HL-60/S4 (cell line): ENCODE measurements around the gene LIMCH1.
"Not testable (repeated sequence)": the region's sequence is repeated elsewhere in the genome, so short reads cannot be mapped to it uniquely, and the experiment has no call there.

Experiments
- in situ Hi-C: fragments of 300-500 bp; cut with MboI; formaldehyde crosslinking; loops from 2 replicates; pipeline ENCODE4 v1.14.3; 2022; ENCODE audit warnings: low sequenced_read_pairs

LIMCH1 gene

DNA sequence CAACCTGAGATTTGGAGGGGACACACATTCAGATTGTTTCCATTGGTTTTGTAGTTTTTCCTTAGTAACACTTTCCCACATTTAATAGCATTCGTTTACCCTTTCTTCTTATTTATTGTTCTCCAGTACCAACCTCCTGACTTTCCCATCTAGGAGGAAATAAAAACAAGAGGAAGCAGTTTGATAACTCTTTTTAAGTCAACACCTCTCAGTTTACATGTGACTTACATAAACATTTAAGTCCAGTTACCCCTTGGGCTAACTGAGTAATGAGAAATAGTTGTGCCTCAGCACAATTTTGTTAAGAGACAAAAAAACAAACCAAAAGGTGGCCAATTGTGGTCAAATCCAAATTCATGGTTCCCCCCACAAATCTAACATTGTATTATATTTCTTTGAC lies 175.8 kb downstream of the LIMCH1 start:
- in situ Hi-C loops = no loop called here

DNA sequence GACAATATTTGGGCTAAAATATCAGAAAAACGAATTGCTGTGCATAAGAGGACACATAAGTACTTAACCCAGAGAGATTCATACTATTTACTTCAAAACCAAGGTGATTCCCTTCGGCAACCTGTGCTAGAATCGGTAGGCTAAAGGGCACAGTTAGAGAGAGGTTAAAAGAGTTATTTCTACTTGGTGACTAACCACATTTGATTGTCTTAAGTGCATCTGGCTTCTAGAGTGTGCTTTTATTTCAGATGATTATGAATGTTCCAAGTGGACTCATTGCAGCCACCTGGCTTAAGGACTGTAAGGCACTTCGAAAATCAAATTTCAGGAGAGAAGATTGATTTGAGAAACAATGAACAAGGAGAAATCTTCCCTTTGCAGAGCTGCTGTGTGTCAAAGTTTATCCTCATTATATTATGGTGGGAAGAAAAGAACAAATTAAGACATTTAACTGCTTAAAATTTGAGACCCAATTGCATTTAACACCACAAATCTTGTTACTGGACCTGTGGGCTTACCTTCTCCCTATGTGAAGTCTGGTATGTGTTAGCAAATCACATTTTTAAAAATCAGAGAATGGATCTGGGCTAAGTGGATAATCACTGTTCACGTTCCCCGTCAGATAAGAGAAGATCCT lies 176.5 kb downstream of the LIMCH1 start:
- in situ Hi-C loops = no loop called here

GRCh38 chr4:41715155-41715554 lies 177.2 kb downstream of the LIMCH1 start:
- in situ Hi-C loops = no loop called here

- in situ Hi-C loops = no loop called here
These were observed 180.9 kb downstream of the LIMCH1 start for GRCh38 chr4:41718907-41719306.

- in situ Hi-C loops = no loop called here
These were observed 181.5 kb downstream of the LIMCH1 start for GRCh38 chr4:41719417-41719816.

- in situ Hi-C loops = no loop called here
These were observed 184.2 kb downstream of the LIMCH1 start for GRCh38 chr4:41722181-41722580.

- in situ Hi-C loops = no loop called here
These were observed 185.3 kb downstream of the LIMCH1 start for GRCh38 chr4:41723286-41723685.

GRCh38 chr4:41725254-41725653 lies 187.3 kb downstream of the LIMCH1 start:
- in situ Hi-C loops = no loop called here

DNA sequence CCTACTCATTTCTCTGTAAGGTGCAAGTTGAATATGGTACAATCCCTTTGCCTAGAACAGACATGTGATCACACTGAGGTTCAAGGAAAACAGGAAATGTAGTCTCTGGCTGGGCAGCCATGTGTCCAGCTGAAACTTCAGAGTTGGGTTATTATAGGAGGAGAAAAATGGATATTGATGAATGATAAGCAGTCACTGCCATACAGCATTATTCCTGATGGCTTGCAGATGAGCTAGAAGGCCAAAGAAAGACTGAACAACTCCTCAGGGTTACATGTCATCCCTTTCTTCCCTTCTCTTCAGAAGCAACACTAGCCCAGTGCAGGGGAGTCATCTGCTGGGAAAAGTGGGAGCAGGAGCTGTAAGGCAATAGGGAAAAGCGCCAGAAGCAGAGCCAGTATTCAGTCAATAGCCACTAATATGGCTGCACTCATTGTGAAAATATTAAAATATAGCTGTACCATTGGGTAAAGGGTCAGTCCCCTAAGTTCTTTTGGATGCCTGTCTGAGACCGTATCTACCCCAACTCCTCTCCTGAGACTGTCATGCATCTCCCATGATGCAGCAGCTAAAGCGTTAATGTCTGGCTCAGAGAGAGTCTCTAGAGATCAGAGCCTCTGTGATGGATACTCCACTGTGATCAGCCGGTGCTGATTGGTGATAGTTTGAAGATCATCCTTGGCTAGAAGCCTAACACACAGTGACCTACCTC lies 190.1 kb downstream of the LIMCH1 start:
- in situ Hi-C loops = no loop called here

DNA sequence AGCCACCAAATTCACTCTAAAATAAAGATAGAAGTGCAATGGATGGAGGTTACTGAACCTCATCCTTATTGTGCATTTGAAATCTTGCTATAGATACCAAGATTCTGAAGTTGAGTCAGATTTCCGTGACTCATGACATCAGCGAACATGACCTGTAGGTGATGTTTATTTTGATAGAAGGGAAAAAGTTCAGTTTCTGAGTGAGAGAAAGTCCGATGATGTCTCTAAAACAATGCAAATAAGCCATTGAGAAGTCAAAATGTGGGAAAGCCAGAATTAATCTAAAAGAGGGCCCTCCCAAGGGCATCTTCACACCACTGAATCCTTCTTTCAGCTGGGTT lies 190.6 kb downstream of the LIMCH1 start:
- in situ Hi-C loops = no loop called here

DNA sequence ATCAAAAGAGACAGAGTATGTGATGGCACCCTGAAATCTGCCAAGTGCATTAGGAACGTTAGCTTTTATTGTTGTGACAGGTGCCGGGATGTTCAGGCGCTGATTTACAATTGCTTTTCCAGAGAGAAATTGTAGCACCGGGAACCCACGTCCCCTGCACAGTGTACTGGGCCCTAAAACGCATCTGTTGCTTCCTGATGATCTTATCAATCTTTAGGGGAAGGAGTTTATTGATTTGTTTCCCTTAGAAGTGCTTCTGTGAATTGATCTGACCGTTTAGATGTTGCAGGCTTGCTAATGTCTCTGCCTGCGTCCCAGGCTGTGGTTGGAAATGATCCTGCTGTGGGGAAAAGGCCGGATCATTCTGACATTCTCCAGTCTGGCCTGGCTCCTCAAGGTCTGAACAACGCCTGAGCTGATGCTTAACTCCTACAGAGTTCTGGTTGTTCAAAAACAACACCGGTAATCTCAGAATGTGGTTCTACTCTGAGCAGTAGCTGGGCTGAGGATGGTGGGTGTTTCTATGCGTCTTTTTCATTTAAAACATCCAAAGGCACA lies 193.7 kb downstream of the LIMCH1 start:
- in situ Hi-C loops = no loop called here

GRCh38 chr4:41734371-41734770 lies 196.4 kb downstream of the LIMCH1 start:
- in situ Hi-C loops = no loop called here

GRCh38 chr4:41737491-41737890 lies 199.5 kb downstream of the LIMCH1 start:
- in situ Hi-C loops = not testable (repeated sequence)

DNA sequence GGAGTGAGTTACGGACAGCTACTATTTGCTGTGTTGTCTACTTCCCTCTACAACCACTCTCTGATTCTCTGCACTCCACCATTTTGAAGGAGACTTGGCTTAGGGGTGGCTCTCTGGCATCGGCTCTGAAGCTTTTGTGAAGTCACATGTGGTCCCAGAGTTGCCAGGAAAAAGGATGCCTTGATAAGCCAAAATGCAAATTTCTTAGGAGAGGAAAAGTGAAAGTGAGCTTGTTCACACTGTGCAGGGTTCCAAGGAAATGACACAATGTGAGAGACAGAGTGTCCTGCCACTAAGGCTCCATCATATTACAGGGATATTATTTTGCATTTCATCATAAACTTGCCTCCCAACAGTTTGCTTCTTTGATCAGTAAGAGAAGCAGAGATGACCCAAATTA lies 203.4 kb downstream of the LIMCH1 start:
- in situ Hi-C loops = no loop called here

DNA sequence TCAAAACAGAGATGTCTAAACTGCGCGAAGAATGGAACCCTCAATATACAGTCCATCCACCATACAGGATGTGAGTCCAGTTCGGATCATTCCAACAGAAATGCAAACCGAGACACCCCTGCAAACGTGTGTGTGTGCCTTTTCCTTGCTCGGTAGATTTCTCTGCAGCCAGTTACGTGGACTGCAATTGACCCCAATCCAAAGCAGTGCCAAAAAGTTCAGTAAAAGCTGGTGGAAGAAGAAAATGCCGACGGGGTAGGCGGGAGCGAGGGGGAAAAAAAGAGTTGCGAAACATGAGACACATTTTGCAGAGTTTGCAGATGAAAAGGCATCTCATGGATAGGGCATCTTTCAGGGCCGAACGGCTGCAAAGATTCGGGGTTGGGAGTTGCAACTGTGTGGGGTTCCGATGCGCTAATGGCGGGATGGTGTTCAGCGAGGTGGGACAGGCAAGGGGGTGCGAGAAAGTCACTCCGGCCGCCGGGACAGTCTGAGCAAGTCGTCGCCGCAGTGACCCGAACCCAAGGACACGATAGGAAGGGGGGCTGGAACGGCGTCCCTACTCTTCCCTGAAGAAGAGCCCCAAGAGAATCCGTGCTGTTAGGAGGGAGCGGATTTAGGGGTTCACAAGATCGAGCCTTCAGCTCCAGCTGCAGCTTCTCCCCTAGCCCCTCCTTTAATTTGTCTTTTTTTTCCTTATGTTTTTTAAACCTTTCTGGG lies 206.8 kb downstream of the LIMCH1 start:
- in situ Hi-C loops = no loop called here

DNA sequence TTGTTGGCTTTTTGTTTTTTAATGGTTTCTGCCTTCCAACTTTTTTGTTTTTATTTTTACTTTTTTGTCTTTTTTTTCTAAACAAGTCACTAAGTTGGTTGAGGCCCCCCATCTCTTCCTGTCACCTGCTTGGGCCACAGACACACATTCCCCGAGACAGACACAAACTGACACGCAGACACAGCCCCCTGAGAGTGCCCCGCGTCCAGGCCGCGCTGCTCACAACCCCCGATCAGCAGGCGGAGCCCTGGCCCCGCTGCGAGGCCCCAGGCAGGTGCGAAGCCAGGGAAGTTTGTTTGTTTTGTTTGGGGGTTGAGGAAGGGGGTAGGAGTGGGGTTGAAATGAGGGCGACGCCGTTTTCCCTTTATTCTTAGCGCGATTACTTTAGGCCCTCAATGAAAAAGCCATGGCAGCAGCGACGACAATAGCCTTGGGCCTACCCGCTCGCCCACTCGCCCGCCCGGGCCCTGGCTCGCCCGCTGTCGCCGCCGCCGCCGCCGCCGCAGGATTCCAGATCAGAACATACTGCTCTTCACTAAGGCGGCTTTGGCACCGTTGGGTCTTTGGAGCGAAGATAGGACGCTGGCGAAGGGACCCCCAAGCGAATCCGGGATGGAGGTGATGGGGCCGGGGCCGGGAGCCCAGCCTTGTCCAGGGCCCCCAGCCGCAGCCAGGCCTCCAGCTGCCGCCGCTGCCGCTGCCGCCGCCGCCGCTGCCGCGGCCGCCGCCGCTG lies 207.5 kb downstream of the LIMCH1 start:
- in situ Hi-C loops = no loop called here

GRCh38 chr4:41746025-41746439 lies 208.1 kb downstream of the LIMCH1 start:
- in situ Hi-C loops = no loop called here

DNA sequence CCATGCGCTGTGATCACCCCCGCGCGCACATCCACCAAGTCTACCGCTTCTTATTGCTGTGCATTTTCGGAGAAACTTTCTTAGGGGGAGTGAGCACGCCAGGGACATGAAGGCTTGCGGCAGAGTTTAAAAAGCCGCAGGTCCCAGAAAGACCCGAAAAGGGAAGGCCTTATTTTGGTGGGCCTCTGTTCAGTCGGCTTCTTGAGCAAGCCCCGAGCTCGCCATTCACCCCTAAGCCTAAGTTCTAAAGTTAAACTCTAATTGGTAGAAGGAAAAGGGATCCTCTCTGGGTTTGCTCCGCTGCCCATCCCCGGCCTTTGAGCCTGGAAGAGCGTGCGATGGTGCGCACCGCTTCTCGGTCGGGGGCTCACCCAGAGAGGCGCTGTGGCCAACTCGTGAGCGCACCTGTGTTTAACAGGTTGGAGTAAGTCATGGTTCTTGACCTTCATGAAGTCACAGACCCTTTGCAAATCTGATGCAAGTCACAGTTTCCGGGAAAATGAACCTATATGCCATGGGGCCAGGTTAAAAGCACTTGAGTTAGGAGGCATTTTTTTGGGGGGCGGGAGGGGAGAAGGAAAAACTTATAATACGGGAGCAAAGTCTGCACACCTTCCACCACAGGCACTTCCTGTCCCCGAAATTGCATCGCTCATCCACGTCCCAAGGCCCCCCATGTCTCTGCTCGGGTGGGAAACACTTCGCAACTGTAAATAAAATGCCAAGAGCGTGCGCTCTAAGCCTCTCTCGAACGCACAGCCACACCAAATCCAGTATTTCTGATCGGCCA lies 208.7 kb downstream of the LIMCH1 start:
- in situ Hi-C loops = no loop called here

DNA sequence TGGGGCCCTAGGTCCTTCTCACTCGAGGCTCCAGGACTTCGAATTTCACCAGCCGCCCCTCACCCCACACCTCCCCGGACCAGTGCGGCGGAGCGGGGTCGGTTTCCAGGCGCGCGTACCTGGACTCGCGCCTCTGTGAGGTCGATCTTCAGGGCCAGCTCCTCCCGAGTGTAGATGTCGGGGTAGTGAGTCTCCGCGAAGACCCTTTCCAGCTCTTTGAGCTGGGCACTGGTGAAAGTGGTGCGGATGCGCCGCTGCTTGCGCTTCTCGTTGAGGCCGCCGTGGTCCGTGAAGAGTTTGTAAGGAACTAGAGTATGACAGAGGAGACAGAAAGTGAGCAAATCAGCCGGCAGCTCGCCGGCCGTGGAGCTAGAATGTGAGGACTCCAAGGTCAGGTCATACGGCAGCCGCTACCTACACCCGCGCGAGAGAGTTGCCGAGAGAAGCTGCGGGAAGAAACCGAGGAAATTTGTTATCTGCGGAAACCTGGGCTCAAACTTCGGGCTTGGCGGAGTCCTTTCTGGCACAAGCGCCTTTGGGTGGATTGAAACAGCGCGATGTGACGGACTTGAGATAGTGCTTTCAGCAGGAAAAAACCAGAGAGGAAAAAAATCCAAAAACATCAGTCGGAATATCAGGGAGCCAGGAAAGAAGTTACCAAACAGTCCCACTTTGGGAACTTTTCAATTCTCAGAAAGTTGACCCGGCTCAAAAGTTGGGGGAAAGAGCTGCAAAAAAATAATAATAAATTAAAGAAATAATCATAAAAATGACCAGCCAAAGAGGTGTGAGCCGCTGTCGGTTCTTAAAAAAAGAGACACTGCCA lies 209.5 kb downstream of the LIMCH1 start:
- in situ Hi-C loops = no loop called here
